Measurements from ENCODE around the gene RNF212B.

RNF212B gene

GRCh38 chr14:23252006-23252405 is 14.3 kb downstream of the RNF212B start:
- CTCF ChIA-PET: interaction anchor here (1.0 kb wide), 1 partner anchor 48 kb away, joined by 4 read pairs; no protein-coding TSS in a partner anchor

GRCh38 chr14:23252420-23253333 is 14.9 kb downstream of the RNF212B start:
- CTCF ChIA-PET: interaction anchor here (1.0 kb wide), 1 partner anchor 47 kb away, joined by 4 read pairs; no protein-coding TSS in a partner anchor
- POLR2A ChIA-PET: no interaction called here
- Histone ChIP-seq H3K36me3 (ENCODE audit: control insufficient read depth in 2 of 2, insufficient read depth in 1 of 2, low read length in 2 of 2) (no peaks in the 10 kb centered on the region), H3K9me3 (ENCODE audit: control insufficient read depth, insufficient read depth, low read depth, low read length) (no peaks in the 10 kb centered on the region), H3K4me1 (ENCODE audit: control insufficient read depth, insufficient read depth, low read length) (no peaks in the 10 kb centered on the region), H3K27ac (ENCODE audit: extremely low read depth, low read depth, low read length) (no peak overlapping the region), H3K4me3 (ENCODE audit: low read depth, low read length) (no peak overlapping the region)
- no peak for TF ChIP-seq ZNF777 (tag by site-specific recombination; IDR thresholded peaks at IDR 0.05; ENCODE audit: borderline replicate concordance)
- TF ChIP-seq ZNF791 (tag by site-specific recombination; IDR thresholded peaks at IDR 0.05): no peak
- no peak for TF ChIP-seq ZBTB48 (tag by site-specific recombination; IDR thresholded peaks at IDR 0.05)
- no peak for TF ChIP-seq CTCF (tag by site-specific recombination; IDR thresholded peaks at IDR 0.05)
- TF ChIP-seq HIC1 (tag by site-specific recombination; IDR thresholded peaks at IDR 0.05): no peak
- no peak for TF ChIP-seq ZBTB7A (tag by site-specific recombination; IDR thresholded peaks at IDR 0.05; ENCODE audit: low read depth)
- TF ChIP-seq FEZF1 (tag by site-specific recombination; IDR thresholded peaks at IDR 0.05): no peak
- TF ChIP-seq ZNF211 (tag by site-specific recombination; IDR thresholded peaks at IDR 0.05; ENCODE audit: low read depth): no peak
- TF ChIP-seq ZNF585B (tag by site-specific recombination; IDR thresholded peaks at IDR 0.05): no peak
- TF ChIP-seq ZNF768 (tag by site-specific recombination; IDR thresholded peaks at IDR 0.05): no peak
- TF ChIP-seq ZNF555 (tag by site-specific recombination; conservative IDR thresholded peaks at IDR 0.05): no peak

More at GRCh38 chr14:23252006-23252405, 14.3 kb downstream of the RNF212B start:
- no peaks in the 10 kb centered on the region for H3K4me1 ChIP-seq (ENCODE audit: control insufficient read depth, insufficient read depth, low read length)
- H3K27ac ChIP-seq (ENCODE audit: extremely low read depth, low read depth, low read length): no peak overlapping the region
- no peak overlapping the region for H3K4me3 ChIP-seq (ENCODE audit: low read depth, low read length)
- POLR2A ChIA-PET: no interaction called here
- H3K36me3 ChIP-seq (ENCODE audit: control insufficient read depth in 2 of 2, insufficient read depth in 1 of 2, low read length in 2 of 2): no peaks in the 10 kb centered on the region
- TF ChIP-seq SP2 (tag by site-specific recombination; IDR thresholded peaks at IDR 0.05) (no peak), ZBTB7A (tag by site-specific recombination; IDR thresholded peaks at IDR 0.05; ENCODE audit: low read depth) (no peak), ZNF837 (tag by site-specific recombination; IDR thresholded peaks at IDR 0.05) (no peak), ZNF404 (tag by site-specific recombination; IDR thresholded peaks at IDR 0.05) (no peak), SCRT2 (tag by site-specific recombination; IDR thresholded peaks at IDR 0.05) (no peak), ZNF2 (tag by site-specific recombination; IDR thresholded peaks at IDR 0.05) (no peak), ZNF416 (tag by site-specific recombination; IDR thresholded peaks at IDR 0.05) (no peak), ZBTB48 (tag by site-specific recombination; IDR thresholded peaks at IDR 0.05) (no peak), PBX3 (CRISPR knock-in tag; IDR thresholded peaks at IDR 0.05) (no peak), ZNF645 (tag by site-specific recombination; IDR thresholded peaks at IDR 0.05) (no peak), ZBTB17 (tag by site-specific recombination; IDR thresholded peaks at IDR 0.05) (no peak), ZNF10 (tag by site-specific recombination; IDR thresholded peaks at IDR 0.05) (no peak), ZNF76 (tag by site-specific recombination; IDR thresholded peaks at IDR 0.05; ENCODE audit: borderline replicate concordance, low read depth) (no peak), ZNF791 (tag by site-specific recombination; IDR thresholded peaks at IDR 0.05) (no peak), ZBTB26 (tag by site-specific recombination; optimal IDR thresholded peaks at IDR 0.05) (no peak), ZSCAN16 (tag by site-specific recombination; IDR thresholded peaks at IDR 0.05) (no peak), ZNF138 (tag by site-specific recombination; IDR thresholded peaks at IDR 0.05; ENCODE audit: borderline replicate concordance) (no peak), ZNF274 (IDR thresholded peaks at IDR 0.05; ENCODE audit: low read length) (no peak), ZNF274 (tag by site-specific recombination; IDR thresholded peaks at IDR 0.05; ENCODE audit: borderline replicate concordance) (no peak), ZEB2 (tag by site-specific recombination; IDR thresholded peaks at IDR 0.05) (no peak)
- H3K9me3 ChIP-seq (ENCODE audit: control insufficient read depth, insufficient read depth, low read depth, low read length): no peaks in the 10 kb centered on the region

Measured in HEK293 (cell line).